ENCODE results near the gene MTRFR.

The MTRFR gene

GRCh38 chr12:123270214-123271000 lies 37.2 kb downstream of the MTRFR start:
- Mint-ChIP-seq H3K27ac (peak overlapping the region; percentile 82), H3K36me3 (ENCODE audit: low read depth) (no peaks in the 10 kb centered on the region), H3K4me3 (peak overlapping the region; percentile 87), H3K4me1 (ENCODE audit: low read depth) (peaks cover 18% of the 10 kb centered on the region), H3K9me3 (no peaks in the 10 kb centered on the region), H3K27me3 (ENCODE audit: low read depth) (no peaks in the 10 kb centered on the region)
- DNase-seq (ENCODE audit: low spot score), result no peak

DNA sequence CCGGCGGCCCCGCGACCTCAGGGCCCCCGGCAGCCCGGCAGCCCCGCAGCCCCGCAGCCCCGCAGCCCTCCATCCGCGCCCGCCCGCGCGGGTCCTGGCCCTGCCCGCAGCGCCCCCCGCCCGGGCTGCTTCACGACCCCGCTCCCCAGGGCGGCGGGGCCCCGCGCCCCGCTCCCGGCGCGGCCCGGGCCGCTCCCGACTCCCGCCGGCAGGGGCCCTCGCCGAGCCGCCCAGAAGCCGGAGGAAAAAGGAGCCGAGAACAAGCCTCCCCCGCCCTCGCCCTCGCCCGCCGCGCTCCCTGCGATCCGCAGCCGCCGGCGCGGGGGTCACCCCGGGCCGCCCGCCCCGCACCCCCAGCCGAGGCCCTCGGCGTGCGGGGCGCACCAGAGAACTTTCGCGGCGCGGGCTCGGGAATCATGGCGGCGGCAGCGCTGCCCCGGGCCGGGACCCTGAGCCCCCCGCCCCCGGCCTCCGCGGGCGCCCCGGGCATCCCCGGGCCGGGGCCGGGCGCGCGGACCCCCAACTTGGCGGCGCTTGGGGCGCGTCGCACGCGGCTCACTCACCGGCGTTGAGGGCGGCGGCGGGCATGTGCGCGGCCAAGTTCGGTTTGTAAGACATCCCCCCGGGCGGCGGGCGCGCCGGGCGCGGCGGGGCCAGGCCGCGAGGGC lies 37.9 kb downstream of the MTRFR start:
- Mint-ChIP-seq H3K9me3 (no peaks in the 10 kb centered on the region), H3K27me3 (ENCODE audit: low read depth) (no peaks in the 10 kb centered on the region), H3K36me3 (ENCODE audit: low read depth) (no peaks in the 10 kb centered on the region), H3K27ac (no peak overlapping the region), H3K4me3 (no peak overlapping the region), H3K4me1 (ENCODE audit: low read depth) (peaks cover 18% of the 10 kb centered on the region)
- peak; percentile 71 for DNase-seq (ENCODE audit: low spot score)

GRCh38 chr12:123273166-123273565 lies 39.9 kb downstream of the MTRFR start:
- peak overlapping the region; percentile 67 for H3K4me3 Mint-ChIP-seq
- no peaks in the 10 kb centered on the region for H3K27me3 Mint-ChIP-seq (ENCODE audit: low read depth)
- no peaks in the 10 kb centered on the region for H3K9me3 Mint-ChIP-seq
- H3K4me1 Mint-ChIP-seq (ENCODE audit: low read depth), result peaks cover 19% of the 10 kb centered on the region
- H3K27ac Mint-ChIP-seq, result no peak overlapping the region
- no peaks in the 10 kb centered on the region for H3K36me3 Mint-ChIP-seq (ENCODE audit: low read depth)
- no peak for DNase-seq (ENCODE audit: low spot score)

DNA sequence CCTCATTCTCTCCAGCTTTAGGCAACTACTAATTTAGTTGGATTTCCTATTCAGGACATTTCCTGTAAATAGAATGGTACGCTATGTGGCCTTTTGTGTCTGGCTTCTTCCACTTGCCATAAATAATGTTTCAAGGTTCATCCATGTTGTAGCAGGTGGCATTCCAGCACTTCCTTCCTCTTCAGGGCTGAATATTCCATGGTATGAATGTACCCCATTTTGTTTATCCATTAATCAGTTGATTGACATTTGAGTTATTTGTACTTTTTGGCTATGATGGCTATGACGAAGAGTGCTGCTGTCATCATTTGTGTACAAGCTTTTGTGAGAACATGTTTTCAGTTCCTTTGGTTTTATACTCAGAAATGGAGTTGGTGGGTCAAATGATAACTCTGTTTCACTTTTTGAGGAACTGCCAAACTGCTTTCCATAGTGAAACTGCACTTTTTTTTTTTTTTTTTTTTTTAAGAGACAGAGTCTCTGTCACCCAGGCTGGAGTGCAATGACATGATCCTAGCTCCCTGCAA lies 44.9 kb downstream of the MTRFR start:
- Mint-ChIP-seq H3K4me1 (ENCODE audit: low read depth) (peaks cover 4% of the 10 kb centered on the region), H3K27ac (peak overlapping the region; percentile 84), H3K36me3 (ENCODE audit: low read depth) (no peaks in the 10 kb centered on the region), H3K4me3 (peak overlapping the region; percentile 6), H3K27me3 (ENCODE audit: low read depth) (no peaks in the 10 kb centered on the region), H3K9me3 (no peaks in the 10 kb centered on the region)
- DNase-seq (ENCODE audit: low spot score), result peak; percentile 45

DNA sequence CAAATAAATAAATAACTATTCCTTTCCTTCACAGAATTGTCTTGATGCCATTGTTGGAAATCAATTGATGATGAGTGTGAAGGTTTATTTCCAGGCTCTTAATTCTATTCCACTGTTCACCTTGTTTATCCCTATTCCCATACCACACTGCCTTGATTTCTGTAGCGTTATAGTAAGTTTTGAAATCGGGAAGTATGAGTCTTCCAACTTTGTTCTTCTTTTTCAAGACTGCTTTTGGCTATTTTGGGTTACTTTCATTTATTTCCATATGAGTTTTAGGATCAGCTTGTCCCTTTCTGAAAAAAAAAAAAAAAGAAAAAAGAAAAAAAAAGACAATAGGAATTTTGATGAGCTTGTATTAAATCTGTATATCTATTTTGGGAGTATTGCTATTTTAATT lies 47.7 kb downstream of the MTRFR start:
- Mint-ChIP-seq H3K4me3 (no peak overlapping the region), H3K36me3 (ENCODE audit: low read depth) (no peaks in the 10 kb centered on the region), H3K4me1 (ENCODE audit: low read depth) (peaks cover 4% of the 10 kb centered on the region), H3K27me3 (ENCODE audit: low read depth) (no peaks in the 10 kb centered on the region), H3K27ac (no peak overlapping the region), H3K9me3 (no peaks in the 10 kb centered on the region)
- DNase-seq (ENCODE audit: low spot score), result no peak

DNA sequence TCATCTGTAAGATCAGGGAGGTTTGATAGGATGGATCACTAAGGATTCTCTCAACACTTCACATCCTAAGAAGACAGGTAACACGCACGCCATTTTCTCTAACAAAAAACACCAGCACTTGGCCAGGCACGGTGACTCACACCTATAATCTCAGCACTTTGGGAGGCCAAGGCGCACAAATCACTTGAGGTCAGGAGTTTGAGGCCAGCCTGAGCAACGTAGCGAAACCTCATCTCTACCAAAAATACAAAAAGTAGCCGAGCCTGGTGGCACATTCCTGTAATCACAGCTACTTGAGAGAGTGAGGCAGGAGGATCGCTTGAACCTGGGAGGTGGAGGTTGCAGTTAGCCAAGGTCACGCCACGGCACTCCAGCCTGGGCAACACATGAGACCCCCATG lies 48.9 kb downstream of the MTRFR start:
- DNase-seq (ENCODE audit: low spot score), result no peak
- H3K36me3 Mint-ChIP-seq (ENCODE audit: low read depth), result no peaks in the 10 kb centered on the region
- peaks cover 4% of the 10 kb centered on the region for H3K4me1 Mint-ChIP-seq (ENCODE audit: low read depth)
- H3K9me3 Mint-ChIP-seq, result no peaks in the 10 kb centered on the region
- H3K27me3 Mint-ChIP-seq (ENCODE audit: low read depth), result no peaks in the 10 kb centered on the region
- H3K27ac Mint-ChIP-seq, result no peak overlapping the region
- H3K4me3 Mint-ChIP-seq, result no peak overlapping the region

- DNase-seq (ENCODE audit: low spot score), result no peak
- no peak overlapping the region for H3K4me3 Mint-ChIP-seq
- no peaks in the 10 kb centered on the region for H3K9me3 Mint-ChIP-seq
- H3K27me3 Mint-ChIP-seq (ENCODE audit: low read depth), result no peaks in the 10 kb centered on the region
- H3K27ac Mint-ChIP-seq, result no peak overlapping the region
- H3K36me3 Mint-ChIP-seq (ENCODE audit: low read depth), result no peaks in the 10 kb centered on the region
- H3K4me1 Mint-ChIP-seq (ENCODE audit: low read depth), result no peaks in the 10 kb centered on the region
Observed at GRCh38 chr12:123283461-123283860, 50.2 kb downstream of the MTRFR start.

DNA sequence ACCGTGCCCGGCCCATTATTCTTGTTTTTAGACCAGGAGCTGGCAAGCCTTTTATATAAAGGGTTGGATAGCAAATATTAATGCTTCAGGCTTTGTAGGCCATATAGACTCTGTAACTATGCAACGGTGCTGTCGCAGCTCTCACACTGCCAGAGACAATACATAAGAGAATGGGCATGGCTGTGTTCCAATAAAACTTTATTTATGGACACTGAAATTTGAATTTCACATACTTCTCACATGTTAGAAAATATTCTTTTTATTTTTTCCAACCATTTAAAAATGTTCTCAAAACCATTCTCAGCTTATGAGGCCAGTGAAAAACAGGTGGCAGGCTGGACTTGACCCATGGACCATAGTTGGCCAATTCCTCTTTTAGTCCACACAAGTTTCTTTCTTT lies 51.4 kb downstream of the MTRFR start:
- H3K4me1 Mint-ChIP-seq (ENCODE audit: low read depth), result no peaks in the 10 kb centered on the region
- peaks cover 2% of the 10 kb centered on the region for H3K36me3 Mint-ChIP-seq (ENCODE audit: low read depth)
- H3K27ac Mint-ChIP-seq, result no peak overlapping the region
- H3K4me3 Mint-ChIP-seq, result no peak overlapping the region
- no peak for DNase-seq (ENCODE audit: low spot score)
- no peaks in the 10 kb centered on the region for H3K27me3 Mint-ChIP-seq (ENCODE audit: low read depth)
- no peaks in the 10 kb centered on the region for H3K9me3 Mint-ChIP-seq

GRCh38 chr12:123286652-123287373 lies 53.6 kb downstream of the MTRFR start:
- Mint-ChIP-seq H3K27ac (no peak overlapping the region), H3K27me3 (ENCODE audit: low read depth) (no peaks in the 10 kb centered on the region), H3K9me3 (no peaks in the 10 kb centered on the region), H3K4me3 (no peak overlapping the region), H3K4me1 (ENCODE audit: low read depth) (no peaks in the 10 kb centered on the region), H3K36me3 (ENCODE audit: low read depth) (peaks cover 13% of the 10 kb centered on the region)
- no peak for DNase-seq (ENCODE audit: low spot score)

- no peak overlapping the region for H3K27ac Mint-ChIP-seq
- no peaks in the 10 kb centered on the region for H3K27me3 Mint-ChIP-seq (ENCODE audit: low read depth)
- H3K9me3 Mint-ChIP-seq, result no peaks in the 10 kb centered on the region
- DNase-seq (ENCODE audit: low spot score), result no peak
- no peak overlapping the region for H3K4me3 Mint-ChIP-seq
- H3K36me3 Mint-ChIP-seq (ENCODE audit: low read depth), result peaks cover 20% of the 10 kb centered on the region
- H3K4me1 Mint-ChIP-seq (ENCODE audit: low read depth), result no peaks in the 10 kb centered on the region
Observed at GRCh38 chr12:123288751-123289346, 55.6 kb downstream of the MTRFR start.

GRCh38 chr12:123289911-123290310 lies 56.7 kb downstream of the MTRFR start:
- Mint-ChIP-seq H3K27me3 (ENCODE audit: low read depth) (no peaks in the 10 kb centered on the region), H3K4me1 (ENCODE audit: low read depth) (no peaks in the 10 kb centered on the region), H3K27ac (no peak overlapping the region), H3K9me3 (no peaks in the 10 kb centered on the region), H3K4me3 (no peak overlapping the region), H3K36me3 (ENCODE audit: low read depth) (peaks cover 26% of the 10 kb centered on the region)
- no peak for DNase-seq (ENCODE audit: low spot score)

GRCh38 chr12:123293178-123293760 lies 60.0 kb downstream of the MTRFR start:
- Mint-ChIP-seq H3K27ac (no peak overlapping the region), H3K4me1 (ENCODE audit: low read depth) (no peaks in the 10 kb centered on the region), H3K36me3 (ENCODE audit: low read depth) (peaks cover 42% of the 10 kb centered on the region), H3K27me3 (ENCODE audit: low read depth) (no peaks in the 10 kb centered on the region), H3K4me3 (no peak overlapping the region), H3K9me3 (no peaks in the 10 kb centered on the region)
- DNase-seq (ENCODE audit: low spot score), result no peak

DNA sequence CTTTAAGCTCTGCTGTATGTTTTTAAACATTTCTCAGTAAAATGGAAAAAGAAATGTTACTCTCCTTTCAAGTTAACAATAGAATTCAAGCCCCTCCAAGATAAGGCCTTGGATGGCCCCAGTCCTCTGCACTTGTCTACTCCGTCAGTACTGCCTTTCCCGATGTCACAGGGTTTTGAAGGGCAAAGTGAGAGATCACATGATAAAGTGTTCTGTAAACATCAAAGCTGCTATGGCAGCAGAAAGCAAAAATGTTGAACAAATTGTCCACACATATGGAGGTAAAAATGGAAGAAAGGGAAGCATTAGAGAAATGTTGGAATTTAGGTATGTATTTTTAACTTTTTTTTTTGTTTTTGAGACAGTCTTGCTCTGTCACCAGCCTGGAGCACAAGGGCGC lies 71.9 kb downstream of the MTRFR start:
- no peak overlapping the region for H3K4me3 Mint-ChIP-seq
- DNase-seq (ENCODE audit: low spot score), result no peak
- H3K9me3 Mint-ChIP-seq, result no peaks in the 10 kb centered on the region
- H3K27me3 Mint-ChIP-seq (ENCODE audit: low read depth), result no peaks in the 10 kb centered on the region
- peaks cover 1% of the 10 kb centered on the region for H3K4me1 Mint-ChIP-seq (ENCODE audit: low read depth)
- H3K27ac Mint-ChIP-seq, result no peak overlapping the region
- peaks cover 49% of the 10 kb centered on the region for H3K36me3 Mint-ChIP-seq (ENCODE audit: low read depth)

All from T-helper 2 cell treated with Interferon-gamma antibody and Interleukin-4, amounts not matched to agents 5 μg/mL and 100 μg/mL, for 36 hours (primary cell).